GM19328 (cell line): ENCODE measurements around the gene TUSC2.
A peak's percentile ranks its signal among the peaks of the same experiment; 100 is the strongest.

Source experiments
- ATAC-seq: cut with Tn5 transposase; IDR thresholded peaks from one replicate; pipeline ENCODE4 v1.9.1; 2021; ENCODE audit warnings: mild to moderate bottlenecking, moderate library complexity; ENCODE audit not compliant: unreplicated experiment

The TUSC2 gene

GRCh38 chr3:50354850-50355249 is 26.8 kb upstream of the TUSC2 start:
- no peak for ATAC-seq

DNA sequence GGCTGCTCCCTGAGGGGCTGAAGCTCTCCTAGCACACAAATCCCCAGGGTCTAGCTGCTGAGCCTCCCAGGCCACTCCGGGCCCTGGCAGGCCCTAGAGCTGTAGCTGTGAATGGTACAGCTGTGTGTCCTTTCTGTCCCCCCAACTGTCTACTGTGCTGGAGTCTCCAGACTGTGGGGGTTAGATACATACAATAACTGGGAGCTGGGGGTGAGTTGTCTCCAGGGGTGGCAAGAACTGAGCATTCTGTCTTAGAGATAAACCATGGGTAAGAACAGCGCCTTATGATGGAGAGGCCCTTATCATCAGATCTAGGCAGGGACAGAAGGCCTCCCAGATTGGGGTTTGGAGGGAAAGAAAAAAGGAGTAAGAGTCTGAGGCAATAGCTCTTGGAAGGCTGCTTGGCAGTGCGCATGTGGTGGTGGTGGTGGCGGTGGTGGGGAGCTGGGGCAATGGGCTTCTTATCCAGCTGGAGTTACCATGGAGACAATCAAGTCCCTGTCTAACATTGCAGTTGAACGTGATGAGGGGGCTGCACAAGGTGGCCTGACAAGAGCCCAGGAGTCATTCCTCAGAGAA is 26.3 kb upstream of the TUSC2 start:
- no peak for ATAC-seq

DNA sequence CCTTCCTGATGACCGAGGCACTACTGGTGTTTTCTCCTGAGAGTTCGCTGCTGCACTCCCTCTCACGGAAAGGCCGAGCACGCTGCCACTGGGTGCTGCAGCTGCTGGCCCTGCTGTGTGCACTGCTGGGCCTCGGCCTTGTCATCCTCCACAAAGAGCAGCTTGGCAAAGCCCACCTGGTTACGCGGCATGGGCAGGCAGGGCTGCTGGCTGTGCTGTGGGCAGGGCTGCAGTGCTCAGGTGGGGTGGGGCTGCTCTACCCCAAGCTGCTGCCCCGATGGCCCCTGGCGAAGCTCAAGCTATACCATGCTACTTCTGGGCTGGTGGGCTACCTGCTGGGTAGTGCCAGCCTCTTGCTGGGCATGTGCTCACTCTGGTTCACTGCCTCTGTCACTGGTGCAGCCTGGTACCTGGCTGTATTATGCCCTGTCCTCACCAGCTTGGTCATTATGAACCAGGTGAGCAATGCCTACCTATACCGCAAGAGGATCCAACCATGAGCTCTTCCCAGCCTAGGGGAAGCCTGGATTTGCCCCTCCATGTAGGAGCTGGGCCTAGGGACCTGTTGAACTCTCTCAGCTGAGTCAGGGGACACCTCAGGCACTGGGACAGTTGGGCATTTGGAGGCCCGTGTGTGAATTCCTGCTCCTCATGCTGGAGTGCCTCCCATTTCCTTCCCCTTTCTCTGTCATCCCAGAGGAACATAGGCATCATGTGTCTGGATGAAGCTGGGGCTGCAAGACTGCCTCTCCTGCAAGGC is 25.4 kb upstream of the TUSC2 start:
- no peak for ATAC-seq

- no peak for ATAC-seq
Measured at GRCh38 chr3:50352781-50353180, 24.8 kb upstream of the TUSC2 start.

- ATAC-seq = no peak
Measured at GRCh38 chr3:50351323-50351697, 23.3 kb upstream of the TUSC2 start.

GRCh38 chr3:50350527-50351322 is 22.7 kb upstream of the TUSC2 start, which contains the start of the genes CYB561D2 and NPRL2:
CYB561D2 (plus strand) TSS chr3:50350862; CDS start chr3:50351434, 572 bp downstream.
NPRL2 (minus strand) TSS chr3:50350775; CDS start chr3:50350652, 123 bp downstream.
- ATAC-seq = peak; percentile 92

- ATAC-seq = no peak
Measured at GRCh38 chr3:50350213-50350526, 22.1 kb upstream of the TUSC2 start.

DNA sequence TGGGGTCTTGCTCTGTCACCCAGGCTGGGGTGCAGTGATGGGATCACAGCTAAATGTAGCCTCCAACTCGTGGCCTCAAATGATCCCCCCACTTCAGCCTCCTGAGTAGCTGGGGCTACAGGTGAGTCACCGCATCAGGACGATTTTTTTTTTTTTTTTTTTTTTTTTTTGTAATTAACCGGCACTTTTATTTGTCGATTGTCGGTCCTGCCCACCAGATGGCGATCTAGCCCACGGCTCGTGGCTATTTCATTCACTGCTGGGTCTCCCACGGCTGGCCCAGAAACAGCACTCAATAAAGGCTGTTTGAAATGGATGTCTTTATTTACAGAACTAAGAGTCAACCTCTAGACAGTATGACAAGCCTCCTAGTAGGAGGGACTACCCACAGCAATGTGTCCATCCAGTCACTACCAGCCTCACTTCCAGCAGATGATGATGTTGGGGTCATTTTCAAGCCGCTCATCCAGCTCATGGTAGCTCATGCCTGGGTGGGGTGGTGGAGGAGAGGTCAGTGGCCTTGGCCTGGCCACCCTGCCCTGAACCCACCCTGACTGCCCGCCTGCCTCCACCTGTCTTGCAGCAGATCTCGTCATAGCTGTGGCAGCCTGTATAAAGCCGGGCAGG is 19.3 kb upstream of the TUSC2 start:
- ATAC-seq = no peak

DNA sequence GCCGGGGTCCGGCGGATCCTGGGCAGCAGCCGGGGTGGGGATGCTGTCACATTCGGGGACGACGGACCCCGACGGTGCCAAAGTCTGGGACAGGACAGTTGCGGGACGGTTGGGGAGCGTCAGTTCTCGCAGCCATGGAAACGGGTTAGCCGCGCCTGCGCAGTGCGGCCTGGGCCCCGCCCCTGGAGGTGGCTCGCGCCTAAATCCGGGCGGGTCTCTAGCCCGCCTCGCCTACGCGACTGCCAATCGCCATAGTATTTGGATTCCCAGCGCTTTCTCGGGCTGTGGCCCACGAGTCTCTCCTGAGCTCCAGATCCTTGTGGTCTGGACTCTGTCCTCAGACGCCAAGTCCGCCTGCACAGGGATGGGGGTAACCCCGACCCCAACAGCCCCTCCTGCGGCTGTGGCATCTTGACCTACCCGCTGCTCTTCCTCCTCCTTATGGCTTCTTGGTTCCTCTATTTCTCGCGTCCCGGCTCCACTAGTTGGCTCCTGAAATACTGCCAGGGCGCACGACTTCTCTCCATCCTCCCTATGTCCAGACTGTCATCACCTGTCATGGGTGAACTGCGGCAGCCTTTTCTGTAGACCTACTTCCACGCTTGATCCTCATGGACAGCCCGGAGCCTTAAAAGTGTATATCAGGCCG is 17.7 kb upstream of the TUSC2 start, which contains the start of gene ZMYND10:
Gene ZMYND10 (minus strand): TSS at position 147 of the 649 bp plus-strand sequence. CDS start 153 bp downstream, outside the sequence.
- ATAC-seq = no peak

DNA sequence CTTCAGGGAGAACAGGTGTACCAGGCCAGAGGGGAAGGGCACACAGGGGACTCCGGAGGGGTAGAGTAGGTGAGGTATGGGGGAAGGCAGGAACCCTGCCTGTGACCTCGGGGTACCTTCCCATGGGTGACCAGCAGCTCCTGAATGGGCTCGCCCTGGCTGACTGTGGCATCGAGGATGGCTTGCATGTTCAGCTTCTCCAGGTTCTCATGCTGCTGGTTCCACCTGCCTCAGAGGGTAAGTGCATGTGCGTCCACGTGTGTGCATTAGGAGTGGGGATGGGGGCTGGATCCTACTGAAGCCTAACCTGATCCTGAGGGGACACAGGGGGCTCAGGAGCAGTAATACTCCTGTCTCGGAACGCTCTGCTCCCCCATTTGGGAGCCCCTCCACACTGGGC is 17.0 kb upstream of the TUSC2 start:
- no peak for ATAC-seq

DNA sequence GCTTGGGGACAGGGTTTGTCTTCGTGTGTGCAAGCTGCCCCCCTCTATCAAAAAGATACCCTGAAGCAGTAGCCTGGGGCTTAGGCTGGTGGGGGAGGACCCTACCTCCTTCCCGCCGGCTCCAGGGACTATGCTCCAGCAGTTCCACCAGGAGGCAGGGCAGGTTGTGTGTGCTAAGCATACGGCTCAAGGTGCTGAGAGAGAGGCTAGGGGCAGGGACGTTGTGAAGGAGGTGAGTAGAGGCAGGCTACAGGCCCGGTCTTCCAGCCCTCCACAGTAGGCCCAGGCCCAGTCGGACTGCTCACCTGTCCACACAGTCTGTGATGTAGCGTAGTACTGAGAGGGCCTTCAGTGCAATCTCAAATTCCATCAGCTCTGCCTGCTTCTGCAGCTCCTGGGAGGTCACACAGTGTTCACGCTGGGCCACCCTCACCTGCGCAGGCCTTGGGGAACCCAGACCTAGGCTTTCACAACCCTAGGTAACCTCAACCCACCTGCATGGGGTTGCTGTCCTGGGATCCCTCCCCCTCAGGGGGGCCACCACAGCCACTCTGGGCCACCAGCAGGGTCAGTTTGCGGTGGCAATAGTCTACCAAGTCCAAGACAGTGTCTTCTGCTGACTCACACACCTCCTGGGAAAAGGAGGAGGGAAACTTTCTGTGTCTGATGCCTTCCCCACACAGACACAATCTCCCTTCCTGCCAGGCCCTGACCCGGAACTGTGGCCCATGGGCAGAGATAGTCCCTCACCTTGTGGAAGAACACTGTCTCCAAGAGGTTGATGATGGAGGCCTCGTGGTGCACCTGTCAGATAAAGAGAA is 15.0 kb upstream of the TUSC2 start:
- no peak for ATAC-seq

GRCh38 chr3:50341996-50342650 is 14.1 kb upstream of the TUSC2 start:
- ATAC-seq = no peak

DNA sequence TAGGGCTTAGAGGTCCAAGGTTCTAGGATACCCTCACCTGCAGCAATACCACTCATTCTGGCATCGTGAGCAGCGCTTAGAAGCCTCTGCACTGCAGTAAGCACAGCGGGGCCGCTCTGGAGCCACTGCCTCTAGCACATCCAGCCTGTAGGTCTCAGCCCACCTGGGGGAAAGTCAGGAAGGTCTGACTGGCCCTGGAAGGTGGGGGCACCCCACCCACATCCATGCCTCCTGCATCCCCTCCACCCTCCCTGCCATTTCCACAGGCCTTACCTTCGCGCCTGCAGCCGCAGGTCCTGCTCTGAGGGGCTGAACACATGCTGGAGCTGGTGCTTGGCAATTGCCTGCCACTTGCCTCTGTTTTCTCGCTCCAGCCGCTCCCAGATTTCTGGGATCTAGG is 13.5 kb upstream of the TUSC2 start:
- ATAC-seq = no peak

- no peak for ATAC-seq
Measured at GRCh38 chr3:50340448-50341329, 12.7 kb upstream of the TUSC2 start, which contains the start of gene RASSF1. RASSF1 (minus strand) TSS chr3:50340836; CDS start chr3:50340805, 31 bp downstream.

- no peak for ATAC-seq
Measured at GRCh38 chr3:50340147-50340447, 12.1 kb upstream of the TUSC2 start.

DNA sequence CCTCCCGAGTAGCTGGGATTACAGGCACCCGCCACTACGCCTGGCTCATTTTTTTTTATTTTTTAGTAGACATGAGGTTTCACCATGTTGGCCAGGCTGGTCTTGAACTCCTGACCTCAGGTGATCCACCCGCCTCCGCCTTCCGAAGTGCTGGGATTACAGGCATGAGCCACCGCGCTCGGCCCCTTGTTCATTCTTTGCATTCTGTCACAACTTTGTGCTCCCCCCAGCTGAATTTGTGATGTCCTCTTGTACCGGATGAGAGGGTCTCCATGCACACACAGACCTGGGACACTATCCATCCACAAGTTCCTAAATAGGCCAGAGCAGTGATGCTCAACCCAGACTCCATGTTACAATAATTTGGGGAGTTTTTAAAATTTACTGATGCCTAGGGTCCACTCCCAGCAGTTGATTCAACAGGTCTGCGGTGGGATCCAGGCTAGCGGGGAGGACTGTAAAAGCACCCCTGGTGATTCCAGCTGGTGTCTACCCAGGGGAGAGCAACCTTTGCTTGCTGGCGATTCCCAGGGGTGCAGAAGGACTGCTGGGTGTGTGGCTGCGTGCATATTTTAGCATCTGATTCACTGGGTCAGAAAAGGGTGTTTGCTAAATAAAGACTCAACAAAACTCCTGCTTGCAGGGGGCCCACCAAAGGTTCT is 11.6 kb upstream of the TUSC2 start:
- ATAC-seq = no peak

DNA sequence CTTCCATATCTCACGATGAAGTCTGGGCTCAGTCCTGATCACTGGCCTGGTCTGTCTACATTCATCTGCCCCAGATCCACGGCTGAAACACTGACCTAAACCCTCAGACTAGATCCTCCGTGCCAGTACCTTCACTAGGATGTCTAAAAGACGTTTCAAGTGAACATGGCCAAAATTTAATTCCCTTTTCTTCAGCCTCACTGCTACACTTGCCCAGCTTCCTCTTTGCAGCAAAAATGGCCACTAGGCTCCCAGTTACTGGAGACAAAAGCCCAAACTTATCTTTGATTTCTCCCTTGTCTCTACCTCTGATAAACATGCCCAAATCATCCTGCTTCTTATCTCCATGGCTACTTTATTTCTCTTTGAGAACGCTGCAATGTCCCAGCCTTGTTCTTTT is 10.9 kb upstream of the TUSC2 start:
- ATAC-seq = no peak
